GM21360 (cell line): ENCODE measurements around the gene AUP1.
A peak's percentile ranks its signal among the peaks of the same experiment; 100 is the strongest.

Experiments used
- ATAC-seq: cut with Tn5 transposase; IDR thresholded peaks from one replicate; pipeline ENCODE4 v1.9.1; 2021; ENCODE audit warnings: mild to moderate bottlenecking, moderate library complexity; ENCODE audit not compliant: unreplicated experiment

Gene AUP1

DNA sequence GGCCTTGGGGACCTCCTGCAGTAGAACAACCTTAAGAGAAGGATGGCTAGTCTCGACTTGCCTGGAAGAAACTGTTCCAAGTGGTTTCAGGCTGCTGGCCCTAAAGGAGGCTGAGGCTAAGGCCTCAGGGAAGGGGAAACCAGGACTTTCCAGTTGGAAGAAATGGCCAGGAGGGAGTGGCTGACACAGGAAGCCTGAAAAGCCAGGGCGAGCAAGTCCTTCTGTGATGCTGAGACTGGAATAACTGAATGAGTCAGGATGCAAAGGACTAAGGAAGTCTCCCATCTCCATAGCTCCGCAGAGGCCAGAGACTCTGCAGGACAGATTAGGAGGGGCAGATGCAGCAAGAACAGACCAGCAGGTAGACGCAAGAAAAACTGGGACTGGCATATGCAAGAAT, 7.6 kb upstream of the AUP1 start:
- no peak for ATAC-seq

- no peak for ATAC-seq
Observed at GRCh38 chr2:74536166-74536950, 6.9 kb upstream of the AUP1 start.

GRCh38 chr2:74535440-74535965, 6.0 kb upstream of the AUP1 start:
- no peak for ATAC-seq

- ATAC-seq = no peak
Observed at GRCh38 chr2:74534411-74534810, 4.9 kb upstream of the AUP1 start.

DNA sequence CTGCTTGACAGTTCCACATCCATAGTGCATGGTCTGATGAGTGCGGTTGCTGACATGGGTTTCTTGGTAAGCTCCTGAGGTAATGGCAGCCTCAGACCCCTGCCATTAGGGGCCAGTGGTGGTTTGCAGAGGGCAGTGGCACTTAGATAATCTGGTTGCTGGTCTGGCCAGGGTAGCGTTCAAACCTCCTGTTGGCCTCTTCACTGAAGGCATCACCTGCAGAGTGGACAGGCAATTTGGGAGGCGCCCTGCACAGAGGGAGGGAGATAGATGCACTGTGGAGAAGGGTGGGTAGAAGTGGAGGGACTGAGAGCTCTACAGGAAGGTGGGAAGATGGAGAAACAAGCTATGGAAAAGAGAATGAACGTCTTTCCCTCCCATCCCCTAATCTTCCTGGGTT, 4.0 kb upstream of the AUP1 start:
- ATAC-seq = no peak

- no peak for ATAC-seq
Observed at GRCh38 chr2:74532222-74532621, 2.7 kb upstream of the AUP1 start.

- no peak for ATAC-seq
Observed at GRCh38 chr2:74531666-74532065, 2.2 kb upstream of the AUP1 start.

- ATAC-seq = peak; percentile 16
Observed at GRCh38 chr2:74530239-74531187, 1.0 kb upstream of the AUP1 start.

DNA sequence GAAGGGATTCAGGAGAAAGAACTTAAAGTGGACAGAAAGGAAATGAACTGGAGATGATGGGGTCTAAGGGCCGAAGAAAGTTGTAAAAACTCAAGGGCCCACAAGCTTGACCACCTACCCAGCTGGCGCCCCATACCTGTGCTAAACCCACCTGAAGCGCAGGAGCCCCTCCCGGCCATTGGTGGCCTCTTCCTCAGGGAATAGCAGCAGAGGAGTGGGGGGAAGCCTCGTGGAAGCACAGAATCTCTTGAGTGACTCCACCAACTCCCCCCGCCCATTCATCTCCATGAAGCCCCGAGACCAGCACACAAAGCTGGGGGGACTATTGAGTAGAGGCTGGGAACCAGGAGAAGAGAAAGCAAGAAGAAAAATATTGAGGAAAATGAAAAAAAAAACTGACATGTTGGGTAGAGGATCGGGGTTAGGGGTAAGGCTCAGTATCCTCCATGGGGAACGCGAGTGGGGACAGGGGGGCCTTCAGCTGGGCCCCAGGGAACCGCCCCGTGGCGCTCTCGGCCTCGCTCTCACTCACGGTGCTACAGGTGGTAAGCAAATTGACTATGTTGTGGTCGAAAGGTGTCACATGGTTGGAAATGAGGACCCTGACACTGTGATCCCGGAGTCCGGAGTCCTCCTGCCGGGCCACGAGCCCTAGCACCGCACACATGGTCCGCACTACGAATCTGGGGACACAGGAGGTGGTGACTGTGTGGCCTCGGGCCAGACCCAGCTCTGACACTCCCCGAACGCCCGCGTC, 728 bp downstream of the AUP1 start:
- ATAC-seq = peak; percentile 4

GRCh38 chr2:74527741-74528140, 1.8 kb downstream of the AUP1 start:
- ATAC-seq = no peak

- no peak for ATAC-seq
Observed at GRCh38 chr2:74526649-74527230, 2.8 kb downstream of the AUP1 start.

GRCh38 chr2:74525717-74526648, 3.5 kb downstream of the AUP1 start, which contains the start of gene DQX1:
TSS of gene DQX1 (minus strand) at chr2:74526231. CDS start at chr2:74525729, 502 bp downstream.
- no peak for ATAC-seq

GRCh38 chr2:74524955-74525716, 4.4 kb downstream of the AUP1 start:
- no peak for ATAC-seq

DNA sequence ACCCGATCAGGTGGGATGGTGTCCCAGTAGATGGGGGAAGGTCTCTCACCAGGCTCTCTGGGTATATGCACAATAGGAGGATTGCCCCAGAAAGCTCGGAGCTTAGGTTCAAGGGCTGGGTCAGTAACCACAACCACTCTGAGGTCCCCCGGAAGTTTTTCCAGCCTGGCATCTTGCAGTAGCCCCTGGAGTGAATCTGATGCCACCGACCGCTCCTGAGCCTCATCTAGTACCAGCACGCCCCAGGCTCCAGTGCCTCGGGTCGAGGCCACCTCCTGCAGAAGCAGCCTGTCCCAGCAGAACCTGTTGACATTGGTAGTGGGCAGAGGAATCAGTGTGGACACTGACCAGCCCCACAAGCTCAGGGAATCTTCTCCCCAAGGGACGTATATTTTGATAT, 5.5 kb downstream of the AUP1 start:
- ATAC-seq = no peak

- ATAC-seq = no peak
Observed at GRCh38 chr2:74522516-74522915, 7.0 kb downstream of the AUP1 start.

GRCh38 chr2:74516650-74517049, 12.9 kb downstream of the AUP1 start:
- ATAC-seq = no peak

DNA sequence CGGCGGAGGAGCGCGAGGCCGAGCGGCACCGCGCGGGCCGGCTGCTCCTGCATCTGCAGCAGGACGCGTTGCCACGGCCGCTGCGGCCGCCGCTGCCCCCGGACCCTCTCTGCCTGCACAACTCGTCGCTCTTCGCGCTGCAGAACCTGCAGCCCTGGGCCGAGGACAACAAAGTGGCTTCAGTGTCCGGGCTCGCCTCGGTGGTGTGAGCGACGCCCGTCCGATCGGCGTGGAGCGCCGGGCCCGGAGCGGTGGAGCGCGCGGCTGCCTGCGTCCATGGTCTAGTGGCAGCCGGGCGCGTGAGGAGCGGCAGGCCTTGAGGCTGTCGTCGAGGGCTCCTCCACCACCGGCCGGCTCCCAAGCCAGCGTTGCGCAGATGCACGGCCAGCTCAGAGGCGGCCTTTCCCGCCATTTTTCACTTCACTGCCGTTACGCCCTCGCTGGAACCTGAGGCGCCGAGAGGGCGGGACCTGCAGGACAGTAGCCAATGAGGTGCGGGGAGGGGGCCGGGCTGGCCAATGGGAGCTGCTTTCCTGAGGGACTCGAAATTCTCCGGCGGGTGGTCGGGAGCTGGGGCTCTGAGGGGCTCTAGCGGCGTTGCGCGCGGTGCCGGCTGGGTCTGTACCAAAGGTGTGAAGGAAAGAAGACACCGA, 13.4 kb downstream of the AUP1 start:
- ATAC-seq = no peak

DNA sequence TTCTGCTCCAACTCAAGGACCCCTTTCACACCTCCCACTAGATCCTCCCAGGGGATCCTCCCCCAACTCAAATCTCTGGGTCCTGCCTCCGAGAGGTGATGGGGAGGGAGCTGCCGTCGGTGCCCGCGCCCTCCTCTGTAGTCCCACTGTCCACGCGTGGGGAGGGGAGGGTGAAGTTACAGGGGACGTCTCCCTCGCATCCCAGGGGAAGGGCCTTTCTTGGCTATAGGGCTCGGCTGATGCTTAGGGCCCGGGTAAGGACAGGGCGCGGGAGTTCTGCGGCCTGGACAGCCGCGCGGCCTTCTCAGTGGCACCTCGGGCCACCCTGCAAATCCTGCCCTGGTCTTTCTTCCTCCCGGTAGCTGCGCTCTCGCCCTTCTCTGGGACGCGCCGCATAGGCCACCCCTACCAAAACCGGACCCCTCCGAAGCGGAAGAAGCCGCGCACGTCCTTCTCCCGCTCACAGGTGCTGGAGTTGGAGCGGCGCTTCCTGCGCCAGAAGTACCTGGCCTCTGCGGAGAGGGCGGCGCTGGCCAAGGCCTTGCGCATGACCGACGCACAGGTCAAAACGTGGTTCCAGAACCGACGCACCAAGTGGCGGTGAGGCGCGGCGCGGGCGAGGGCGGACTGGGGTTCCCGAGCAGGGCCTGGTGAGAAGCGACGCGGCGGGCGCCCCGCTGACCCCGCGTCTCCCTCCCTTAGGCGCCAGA, 14.1 kb downstream of the AUP1 start:
- no peak for ATAC-seq
